CD8-positive, alpha-beta memory T cell (primary cell): ENCODE results near the gene RASAL3. TPM values are rescaled to one million over a fixed set of nuclear protein-coding genes. Genes with fewer than 3 reads are reported as not detected.
A peak's percentile ranks its signal among the peaks of the same experiment; 100 is the strongest.

Source experiments
- CTCF ChIA-PET: fragments of 350-600 bp; sonication (Branson Sonifier 250); formaldehyde crosslinking; loops from one replicate; lab custom pipeline; 2021; ENCODE audit warnings: antibody characterized with exemption; lab: Charles Lee
- POLR2A ChIA-PET: fragments of 350-600 bp; sonication (Branson Sonifier 250); formaldehyde crosslinking; loops from one replicate; lab custom pipeline; 2021; ENCODE audit warnings: antibody characterized with exemption; lab: Charles Lee
- DNase-seq, 5 donors: peaks; one replicate each; pipeline versions ENCODE4 v3.0.0 to v3.0.0-alpha.2; 2020 to 2022; ENCODE audit warnings: mixed read lengths in 1 of 5
- H3K27ac ChIP-seq: one replicate; pipeline ENCODE4 v1.7.0; 2013; ENCODE audit warnings: low read depth, mild to moderate bottlenecking, low read length, moderate library complexity
- H3K27me3 ChIP-seq: 2 replicates; pipeline ENCODE4 v1.7.0; 2013; ENCODE audit warnings: low read length, mild to moderate bottlenecking; ENCODE audit not compliant: insufficient read depth, poor library complexity, severe bottlenecking
- H3K36me3 ChIP-seq: 2 replicates; pipeline ENCODE4 v1.7.0; 2013; ENCODE audit warnings: mild to moderate bottlenecking, low read length, moderate library complexity; ENCODE audit not compliant: insufficient read depth
- H3K4me1 ChIP-seq: 2 replicates; pipeline ENCODE4 v1.7.0; 2013; ENCODE audit warnings: mild to moderate bottlenecking, low read length, moderate library complexity; ENCODE audit not compliant: insufficient read depth
- H3K4me3 ChIP-seq: 2 replicates; pipeline ENCODE4 v1.7.0; 2013; ENCODE audit warnings: mild to moderate bottlenecking, low read length
- H3K9me3 ChIP-seq: 2 replicates; pipeline ENCODE4 v1.7.0; 2013; ENCODE audit warnings: mild to moderate bottlenecking, low read length
- H3K27ac Mint-ChIP-seq, 8 donors: one replicate each; pipeline ENCODE4 v1.8.0; 2020 to 2021; ENCODE audit warnings: mixed read lengths in 8 of 8, mild to moderate bottlenecking in 6 of 8, inconsistent platforms in 3 of 8, moderate library complexity in 3 of 8
- H3K27me3 Mint-ChIP-seq, 2 donors: one replicate each; pipeline ENCODE4 v1.8.0; 2020 to 2021; ENCODE audit warnings: mixed read lengths in 2 of 2, mild to moderate bottlenecking in 1 of 2, moderate library complexity in 1 of 2
- H3K36me3 Mint-ChIP-seq, 3 donors: one replicate each; pipeline ENCODE4 v1.8.0; 2020 to 2021; ENCODE audit warnings: mixed read lengths in 3 of 3, inconsistent platforms in 1 of 3, mild to moderate bottlenecking in 1 of 3
- H3K4me1 Mint-ChIP-seq, 3 donors: one replicate each; pipeline ENCODE4 v1.8.0; 2020 to 2021; ENCODE audit warnings: mixed read lengths in 3 of 3, inconsistent platforms in 1 of 3, mild to moderate bottlenecking in 1 of 3
- H3K4me3 Mint-ChIP-seq, 7 donors: one replicate each; pipeline ENCODE4 v1.8.0; 2020 to 2021; ENCODE audit warnings: mixed read lengths in 7 of 7, mild to moderate bottlenecking in 6 of 7, moderate library complexity in 4 of 7, inconsistent platforms in 2 of 7
- H3K9me3 Mint-ChIP-seq, 5 donors: one replicate each; pipeline ENCODE4 v1.8.0; 2020 to 2022; ENCODE audit warnings: mixed read lengths in 5 of 5, mild to moderate bottlenecking in 3 of 5, moderate library complexity in 2 of 5, inconsistent platforms in 1 of 5
- polyA plus RNA-seq: library from polyadenylated mRNA; unstranded; fragments of 300-500 nt; fragmentation: Illumina TruSeq; gene quantifications from one replicate; pipeline ENCODE4 v1.2.3, GENCODE V29; 2021
- total RNA-seq, 2 experiments: library from RNA; stranded (reverse); gene quantifications; one replicate each; pipeline ENCODE4 v1.2.3, GENCODE V29; 2021

RASAL3 gene
- total and polyA plus RNA-seq, 3 experiments from 2014 or later: 120 to 144 (median 125) TPM

- Histone ChIP-seq H3K4me1 (peaks cover 12% of the 10 kb centered on the region), H3K4me3 (peak overlapping the region; percentile 23), H3K27ac (peak overlapping the region; percentile 27), H3K27me3 (no peaks in the 10 kb centered on the region), H3K9me3 (no peaks in the 10 kb centered on the region), H3K36me3 (peaks cover 29% of the 10 kb centered on the region)
- no peak for DNase-seq
- Mint-ChIP-seq H3K27ac (peak overlapping the region; percentile 88 to 98 (median 96)), H3K9me3 (no peaks in the 10 kb centered on the region), H3K27me3 (peaks cover 0 to 8% of the 10 kb centered on the region in 2 donors), H3K36me3 (peaks cover 13 to 49% (median 15%) of the 10 kb centered on the region in 3 donors), H3K4me1 (peaks cover 31 to 42% (median 34%) of the 10 kb centered on the region in 3 donors), H3K4me3 (peak overlapping the region; percentile 69 to 94 (median 82))
- ChIA-PET POLR2A (interaction anchor here (0.5 to 1.7 kb wide), 3 partner anchors 13 to 63 kb away, joined by 3 to 7 read pairs (median 6); partner anchors contain the start of gene AKAP8L), CTCF (interaction anchor here (0.6 to 4.3 kb wide), 4 partner anchors 8 to 105 kb away, joined by 3 to 23 read pairs (median 12); partner anchors contain the start of gene AKAP8L)
These were observed 13.8 kb downstream of the RASAL3 start for GRCh38 chr19:15450528-15450890.

- peaks cover 8 to 43% (median 9%) of the 10 kb centered on the region in 3 donors for H3K36me3 Mint-ChIP-seq
- POLR2A ChIA-PET: interaction anchor here (0.5 to 1.7 kb wide), 3 partner anchors 14 to 62 kb away, joined by 3 to 7 read pairs (median 6); partner anchors contain the start of gene AKAP8L
These were observed 14.5 kb downstream of the RASAL3 start, which contains the start of gene WIZ for GRCh38 chr19:15449620-15450527. Gene WIZ (minus strand): TSS chr19:15449956. CDS start chr19:15448307, 1,649 bp downstream.

GRCh38 chr19:15448778-15449619, 15.3 kb downstream of the RASAL3 start:
- POLR2A ChIA-PET: interaction anchor here (1.7 kb wide), 1 partner anchor 30 kb away, joined by 6 read pairs; the partner anchor contains the start of gene AKAP8L
- no peak for DNase-seq
- no peak overlapping the region for H3K4me3 ChIP-seq

More at GRCh38 chr19:15449620-15450527, 14.5 kb downstream of the RASAL3 start, which contains the start of gene WIZ:
- Mint-ChIP-seq H3K27ac (peak within 1 kb of the TSS; percentile 90 to 98 (median 96)), H3K4me3 (peak within 1 kb of the TSS; percentile 79 to 94 (median 82)), H3K9me3 (no peaks in the 10 kb centered on the region), H3K27me3 (peaks cover 0 to 8% of the 10 kb centered on the region in 2 donors), H3K4me1 (peaks cover 25 to 37% (median 28%) of the 10 kb centered on the region in 3 donors)
- DNase-seq: peak; percentile 76 to 89 (median 85)
- CTCF ChIA-PET: interaction anchor here (0.6 to 4.3 kb wide), 4 partner anchors 9 to 106 kb away, joined by 3 to 23 read pairs (median 12); partner anchors contain the start of gene AKAP8L
- no peaks in the 10 kb centered on the region for H3K9me3 ChIP-seq
- H3K36me3 ChIP-seq: peaks cover 24% of the 10 kb centered on the region
- peak within 1 kb of the TSS; percentile 27 for H3K27ac ChIP-seq
- H3K27me3 ChIP-seq: no peaks in the 10 kb centered on the region
- peaks cover 6% of the 10 kb centered on the region for H3K4me1 ChIP-seq
- H3K4me3 ChIP-seq: peak within 1 kb of the TSS; percentile 23

GRCh38 chr19:15448044-15448777, 16.1 kb downstream of the RASAL3 start:
- H3K27ac Mint-ChIP-seq: peak overlapping the region; percentile 69 to 96 (median 86)
- peaks cover 0 to 8% of the 10 kb centered on the region in 2 donors for H3K27me3 Mint-ChIP-seq
- peaks cover 0 to 27% (median 4%) of the 10 kb centered on the region in 3 donors for H3K36me3 Mint-ChIP-seq
- H3K4me3 Mint-ChIP-seq: peak overlapping the region; percentile 69 to 92 (median 75)
- POLR2A ChIA-PET: no interaction called here
- H3K27me3 ChIP-seq: no peaks in the 10 kb centered on the region
- peaks cover 13% of the 10 kb centered on the region for H3K36me3 ChIP-seq
- no peaks in the 10 kb centered on the region for H3K9me3 ChIP-seq
- no peak for DNase-seq
- CTCF ChIA-PET: interaction anchor here (1.0 to 4.1 kb wide), 3 partner anchors 29 to 107 kb away, joined by 3 to 20 read pairs (median 4); partner anchors contain the start of gene AKAP8L
- H3K4me3 ChIP-seq: no peak overlapping the region
- peaks cover 20 to 24% (median 23%) of the 10 kb centered on the region in 3 donors for H3K4me1 Mint-ChIP-seq
- H3K27ac ChIP-seq: no peak overlapping the region
- peaks cover 4% of the 10 kb centered on the region for H3K4me1 ChIP-seq
- no peaks in the 10 kb centered on the region for H3K9me3 Mint-ChIP-seq

More at GRCh38 chr19:15448778-15449619, 15.3 kb downstream of the RASAL3 start:
- Histone ChIP-seq H3K36me3 (peaks cover 16% of the 10 kb centered on the region), H3K4me1 (peaks cover 4% of the 10 kb centered on the region), H3K27ac (no peak overlapping the region), H3K27me3 (no peaks in the 10 kb centered on the region), H3K9me3 (no peaks in the 10 kb centered on the region)
- H3K9me3 Mint-ChIP-seq: no peaks in the 10 kb centered on the region
- H3K4me1 Mint-ChIP-seq: peaks cover 25 to 31% (median 26%) of the 10 kb centered on the region in 3 donors
- H3K36me3 Mint-ChIP-seq: peaks cover 7 to 34% (median 7%) of the 10 kb centered on the region in 3 donors
- H3K27me3 Mint-ChIP-seq: peaks cover 0 to 8% of the 10 kb centered on the region in 2 donors
- CTCF ChIA-PET: interaction anchor here (4.1 kb wide), 1 partner anchor 30 kb away, joined by 20 read pairs; the partner anchor contains the start of gene AKAP8L
- H3K4me3 Mint-ChIP-seq: peak overlapping the region; percentile 69 to 92 (median 75)
- H3K27ac Mint-ChIP-seq: peak overlapping the region; percentile 69 to 96 (median 86)

- POLR2A ChIA-PET: no interaction called here
These were observed 17.3 kb downstream of the RASAL3 start for GRCh38 chr19:15447057-15447456.

GRCh38 chr19:15445807-15446376, 18.5 kb downstream of the RASAL3 start:
- H3K36me3 Mint-ChIP-seq: peaks cover 0 to 8% (median 1%) of the 10 kb centered on the region in 3 donors
- H3K4me3 ChIP-seq: no peak overlapping the region
- DNase-seq: no peak
- H3K4me1 Mint-ChIP-seq: peaks cover 15 to 18% (median 17%) of the 10 kb centered on the region in 3 donors
- H3K27me3 Mint-ChIP-seq: peaks cover 0 to 8% of the 10 kb centered on the region in 2 donors
- ChIA-PET POLR2A (no interaction called here), CTCF (no interaction called here)
- peak overlapping the region in 1 of 7 donors; percentile 24 for H3K4me3 Mint-ChIP-seq
- H3K4me1 ChIP-seq: peaks cover 4% of the 10 kb centered on the region
- H3K9me3 Mint-ChIP-seq: no peaks in the 10 kb centered on the region
- H3K27me3 ChIP-seq: no peaks in the 10 kb centered on the region
- no peaks in the 10 kb centered on the region for H3K36me3 ChIP-seq
- no peak overlapping the region for H3K27ac Mint-ChIP-seq
- no peaks in the 10 kb centered on the region for H3K9me3 ChIP-seq
- H3K27ac ChIP-seq: no peak overlapping the region

More at GRCh38 chr19:15447057-15447456, 17.3 kb downstream of the RASAL3 start:
- peaks cover 0 to 19% (median 4%) of the 10 kb centered on the region in 3 donors for H3K36me3 Mint-ChIP-seq
- no peak overlapping the region for H3K4me3 ChIP-seq
- DNase-seq: no peak
- H3K4me1 Mint-ChIP-seq: peaks cover 20 to 24% (median 23%) of the 10 kb centered on the region in 3 donors
- peaks cover 0 to 8% of the 10 kb centered on the region in 2 donors for H3K27me3 Mint-ChIP-seq
- peaks cover 7% of the 10 kb centered on the region for H3K36me3 ChIP-seq
- H3K9me3 ChIP-seq: no peaks in the 10 kb centered on the region
- no peaks in the 10 kb centered on the region for H3K27me3 ChIP-seq
- peak overlapping the region in 6 of 8 donors; percentile 13 to 79 (median 46) for H3K27ac Mint-ChIP-seq
- peaks cover 4% of the 10 kb centered on the region for H3K4me1 ChIP-seq
- CTCF ChIA-PET: no interaction called here
- H3K9me3 Mint-ChIP-seq: no peaks in the 10 kb centered on the region
- H3K4me3 Mint-ChIP-seq: peak overlapping the region in 2 of 7 donors; percentile 32 to 64
- no peak overlapping the region for H3K27ac ChIP-seq
